HepG2 (cell line): ENCODE measurements around the gene NUP62. TPM values are rescaled to one million over a fixed set of nuclear protein-coding genes. Genes with fewer than 3 reads are reported as not detected.

Experiments used
- CREM ChIP-seq, 2 experiments: sonication (generic) in 1 of 2; formaldehyde crosslinking in 1 of 2; IDR thresholded peaks; 2 replicates each; pipeline versions ENCODE4 v1.4.0 to v1.6.1; 2016 to 2020; ENCODE audit warnings: antibody characterized with exemption in 1 of 2, mild to moderate bottlenecking in 1 of 2, missing genetic modification reagents in 1 of 2
- DNMT3B ChIP-seq: conservative IDR thresholded peaks from 2 replicates; pipeline ENCODE4 v1.6.1; 2016; ENCODE audit warnings: missing biosample characterization, control low read depth
- ELF4 ChIP-seq: sonication (generic); formaldehyde crosslinking; IDR thresholded peaks from 2 replicates; pipeline ENCODE4 v1.5.0; 2020; ENCODE audit warnings: missing genetic modification reagents, mild to moderate bottlenecking, moderate library complexity, borderline replicate concordance
- FOSL2 ChIP-seq: sonication (generic); formaldehyde crosslinking; IDR thresholded peaks from 2 replicates; pipeline ENCODE4 v1.4.0; 2020; ENCODE audit warnings: missing genetic modification reagents
- MTF1 ChIP-seq: sonication (generic); formaldehyde crosslinking; IDR thresholded peaks from 2 replicates; pipeline ENCODE4 v1.5.0; 2020; ENCODE audit warnings: missing genetic modification reagents
- SOX13 ChIP-seq, 3 experiments: fragments of 450-650 bp in 1 of 3; sonication (generic) in 1 of 3; formaldehyde crosslinking in 1 of 3; IDR thresholded peaks in 2 of 3; conservative IDR thresholded peaks in 1 of 3; 2 replicates each; pipeline versions ENCODE4 v1.5.0 to v1.6.1; 2016 to 2020; ENCODE audit warnings: antibody characterized with exemption in 1 of 3, mild to moderate bottlenecking in 1 of 3, missing compliant biosample characterization in 1 of 3, missing genetic modification reagents in 1 of 3, moderate library complexity in 1 of 3
- STAT5B ChIP-seq: sonication (generic); formaldehyde crosslinking; IDR thresholded peaks from 2 replicates; pipeline ENCODE4 v1.4.0; 2020; ENCODE audit warnings: missing genetic modification reagents
- ZBTB8A ChIP-seq: sonication (generic); formaldehyde crosslinking; IDR thresholded peaks from 2 replicates; pipeline ENCODE4 v1.4.0; 2020; ENCODE audit warnings: mild to moderate bottlenecking, low read depth, missing genetic modification reagents, borderline replicate concordance
- ZMYM4 ChIP-seq: sonication (generic); formaldehyde crosslinking; IDR thresholded peaks from 2 replicates; pipeline ENCODE4 v1.8.1; 2023; ENCODE audit warnings: mild to moderate bottlenecking, missing genetic modification reagents
- ZNF101 ChIP-seq: sonication (generic); formaldehyde crosslinking; IDR thresholded peaks from 2 replicates; pipeline ENCODE4 v1.4.0; 2020; ENCODE audit warnings: mild to moderate bottlenecking, low read depth, missing genetic modification reagents, borderline replicate concordance
- ZNF143 ChIP-seq: sonication (generic); formaldehyde crosslinking; IDR thresholded peaks from 2 replicates; pipeline ENCODE4 v1.4.0; 2020; ENCODE audit warnings: missing genetic modification reagents
- ZNF530 ChIP-seq: sonication (generic); formaldehyde crosslinking; IDR thresholded peaks from 2 replicates; pipeline ENCODE4 v1.5.0; 2020; ENCODE audit warnings: low read depth, mild to moderate bottlenecking, missing genetic modification reagents
- ZNF670 ChIP-seq: sonication (generic); formaldehyde crosslinking; IDR thresholded peaks from 2 replicates; pipeline ENCODE4 v1.8.0; 2022; ENCODE audit warnings: mild to moderate bottlenecking, missing genetic modification reagents, borderline replicate concordance
- ZNF709 ChIP-seq: sonication (generic); formaldehyde crosslinking; IDR thresholded peaks from 2 replicates; pipeline ENCODE4 v1.5.0; 2020; ENCODE audit warnings: mild to moderate bottlenecking, missing genetic modification reagents
- ZNF746 ChIP-seq: sonication (generic); formaldehyde crosslinking; IDR thresholded peaks from 2 replicates; pipeline ENCODE4 v1.8.0; 2022; ENCODE audit warnings: mild to moderate bottlenecking, missing genetic modification reagents
- polyA plus RNA-seq, 8 experiments: library from polyadenylated mRNA; depleted of rRNA in 3 of 8; stranded (reverse) in 7 of 8; unstranded in 1 of 8; fragments of >200 nt; fragmentation: Illumina TruSeq in 4 of 8; extraction: Trizol in 4 of 8; gene quantifications; 2 replicates each; pipeline versions ENCODE4 v1.2.1 to v1.2.3, GENCODE V29; 2011 to 2016; ENCODE audit warnings: low read depth in 4 of 8, missing spikeins in 1 of 8, mixed read lengths in 1 of 8; ENCODE audit not compliant: insufficient read depth in 1 of 8
- total RNA-seq, 5 experiments: library from RNA; depleted of rRNA; stranded (reverse); fragments of >200 nt; fragmentation: Illumina TruSeq; extraction: Trizol; gene quantifications; 2 replicates each; pipeline ENCODE4 v1.2.3, GENCODE V29; 2016; ENCODE audit warnings: low read depth in 1 of 5
- TF ChIP-seq, protein P1 (sequence below), 2 experiments: sonication (generic) in 1 of 2; formaldehyde crosslinking in 1 of 2; IDR thresholded peaks; 2 replicates each; pipeline versions ENCODE4 v1.5.1 to v1.6.1; 2011 to 2020; ENCODE audit warnings: borderline replicate concordance in 1 of 2, low read depth in 1 of 2, low read length in 1 of 2, mild to moderate bottlenecking in 1 of 2, missing genetic modification reagents in 1 of 2, moderate library complexity in 1 of 2
- TF ChIP-seq, protein P2 (sequence below): sonication (generic); formaldehyde crosslinking; IDR thresholded peaks from 2 replicates; pipeline ENCODE4 v1.4.0; 2020; ENCODE audit warnings: mild to moderate bottlenecking, missing genetic modification reagents
- TF ChIP-seq, protein P3 (sequence below): IDR thresholded peaks from 2 replicates; pipeline ENCODE4 v1.6.1; 2016; ENCODE audit warnings: low read depth
- TF ChIP-seq, protein P4 (sequence below): sonication (generic); formaldehyde crosslinking; IDR thresholded peaks from 2 replicates; pipeline ENCODE4 v1.5.0; 2020; ENCODE audit warnings: missing genetic modification reagents

The NUP62 gene
- total and polyA plus RNA-seq, 2 of the 13 experiments (the other 11 are each of a cell fraction or from before 2014, with no cell fraction given) = 16.5 to 41.5 TPM

DNA sequence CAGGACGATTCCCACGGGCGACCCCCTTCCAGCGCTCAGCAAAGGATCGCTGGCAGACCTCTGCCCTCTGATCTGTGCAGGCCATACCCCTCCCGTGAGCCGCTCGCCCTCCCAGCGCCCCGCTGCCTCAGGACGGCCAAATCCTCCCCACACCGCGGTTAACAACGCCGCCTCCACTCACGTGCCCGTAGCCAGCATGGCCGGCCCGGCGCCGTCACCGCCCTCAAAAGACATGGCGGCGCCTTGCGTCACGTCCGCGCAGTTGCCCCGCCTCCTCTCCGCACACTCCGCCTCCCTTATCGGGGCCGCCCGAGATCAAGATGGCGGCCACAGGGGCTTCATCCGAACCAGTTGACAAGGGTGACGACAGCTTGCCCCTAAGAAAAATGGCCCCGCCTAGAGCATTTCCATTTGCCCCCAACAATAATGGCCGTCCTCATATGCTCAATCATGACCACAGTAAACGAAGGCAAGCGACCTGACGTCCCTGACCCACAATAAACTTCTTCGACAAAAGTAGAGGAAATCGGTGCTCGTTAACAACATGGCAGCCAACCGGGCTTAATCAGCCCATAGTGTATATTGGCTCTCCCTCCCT, 52.8 kb downstream of the NUP62 start (continued):
- TF ChIP-seq, protein P1, sequence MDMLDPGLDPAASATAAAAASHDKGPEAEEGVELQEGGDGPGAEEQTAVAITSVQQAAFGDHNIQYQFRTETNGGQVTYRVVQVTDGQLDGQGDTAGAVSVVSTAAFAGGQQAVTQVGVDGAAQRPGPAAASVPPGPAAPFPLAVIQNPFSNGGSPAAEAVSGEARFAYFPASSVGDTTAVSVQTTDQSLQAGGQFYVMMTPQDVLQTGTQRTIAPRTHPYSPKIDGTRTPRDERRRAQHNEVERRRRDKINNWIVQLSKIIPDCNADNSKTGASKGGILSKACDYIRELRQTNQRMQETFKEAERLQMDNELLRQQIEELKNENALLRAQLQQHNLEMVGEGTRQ (IDR thresholded peaks at IDR 0.05; ENCODE audit: low read depth, low read length) = no peak
- TF ChIP-seq, protein P1 (CRISPR knock-in tag; IDR thresholded peaks at IDR 0.05; ENCODE audit: borderline replicate concordance) = peak; percentile 35; the same call in 1 of the 2 replicates
- no peak for TF ChIP-seq MTF1 (CRISPR knock-in tag)
- peak; percentile 53; the same call in 1 of the 2 replicates for TF ChIP-seq ZNF143 (CRISPR knock-in tag)
- no peak; the same call in 1 of the 2 replicates for TF ChIP-seq STAT5B (CRISPR knock-in tag)
- TF ChIP-seq, protein P2, sequence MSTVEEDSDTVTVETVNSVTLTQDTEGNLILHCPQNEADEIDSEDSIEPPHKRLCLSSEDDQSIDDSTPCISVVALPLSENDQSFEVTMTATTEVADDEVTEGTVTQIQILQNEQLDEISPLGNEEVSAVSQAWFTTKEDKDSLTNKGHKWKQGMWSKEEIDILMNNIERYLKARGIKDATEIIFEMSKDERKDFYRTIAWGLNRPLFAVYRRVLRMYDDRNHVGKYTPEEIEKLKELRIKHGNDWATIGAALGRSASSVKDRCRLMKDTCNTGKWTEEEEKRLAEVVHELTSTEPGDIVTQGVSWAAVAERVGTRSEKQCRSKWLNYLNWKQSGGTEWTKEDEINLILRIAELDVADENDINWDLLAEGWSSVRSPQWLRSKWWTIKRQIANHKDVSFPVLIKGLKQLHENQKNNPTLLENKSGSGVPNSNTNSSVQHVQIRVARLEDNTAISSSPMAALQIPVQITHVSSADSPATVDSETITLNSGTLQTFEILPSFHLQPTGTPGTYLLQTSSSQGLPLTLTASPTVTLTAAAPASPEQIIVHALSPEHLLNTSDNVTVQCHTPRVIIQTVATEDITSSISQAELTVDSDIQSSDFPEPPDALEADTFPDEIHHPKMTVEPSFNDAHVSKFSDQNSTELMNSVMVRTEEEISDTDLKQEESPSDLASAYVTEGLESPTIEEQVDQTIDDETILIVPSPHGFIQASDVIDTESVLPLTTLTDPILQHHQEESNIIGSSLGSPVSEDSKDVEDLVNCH (CRISPR knock-in tag) = no peak
- peak; percentile 91 for TF ChIP-seq CREM (IDR thresholded peaks at IDR 0.05)
- no peak for TF ChIP-seq CREM (CRISPR knock-in tag; IDR thresholded peaks at IDR 0.05)
- 0 out of 2 replicates have a peak, but pooled peaks have one; percentile 23 for TF ChIP-seq DNMT3B (CRISPR knock-in tag)
- TF ChIP-seq ZMYM4 (CRISPR knock-in tag) = peak; percentile 43; the same call in 1 of the 2 replicates
- TF ChIP-seq, protein P3, sequence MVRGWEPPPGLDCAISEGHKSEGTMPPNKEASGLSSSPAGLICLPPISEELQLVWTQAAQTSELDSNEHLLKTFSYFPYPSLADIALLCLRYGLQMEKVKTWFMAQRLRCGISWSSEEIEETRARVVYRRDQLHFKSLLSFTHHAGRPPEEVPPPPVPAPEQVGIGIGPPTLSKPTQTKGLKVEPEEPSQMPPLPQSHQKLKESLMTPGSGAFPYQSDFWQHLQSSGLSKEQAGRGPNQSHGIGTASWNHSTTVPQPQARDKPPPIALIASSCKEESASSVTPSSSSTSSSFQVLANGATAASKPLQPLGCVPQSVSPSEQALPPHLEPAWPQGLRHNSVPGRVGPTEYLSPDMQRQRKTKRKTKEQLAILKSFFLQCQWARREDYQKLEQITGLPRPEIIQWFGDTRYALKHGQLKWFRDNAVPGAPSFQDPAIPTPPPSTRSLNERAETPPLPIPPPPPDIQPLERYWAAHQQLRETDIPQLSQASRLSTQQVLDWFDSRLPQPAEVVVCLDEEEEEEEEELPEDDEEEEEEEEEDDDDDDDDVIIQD (CRISPR knock-in tag) = no peak
- TF ChIP-seq ZBTB8A (CRISPR knock-in tag) = peak; percentile 94; the same call in 1 of the 2 replicates
- TF ChIP-seq ZNF530 (CRISPR knock-in tag) = no peak
- no peak for TF ChIP-seq ZNF670 (CRISPR knock-in tag)
- TF ChIP-seq ZNF746 = 0 out of 2 replicates have a peak, but pooled peaks have one; percentile 11
- 0 out of 2 replicates have a peak, but pooled peaks have one; percentile 19 for TF ChIP-seq ZNF101 (CRISPR knock-in tag)
- TF ChIP-seq ZNF709 (CRISPR knock-in tag) = peak; percentile 26; the same call in 1 of the 2 replicates
- TF ChIP-seq ELF4 (CRISPR knock-in tag) = no peak
- TF ChIP-seq, protein P4, sequence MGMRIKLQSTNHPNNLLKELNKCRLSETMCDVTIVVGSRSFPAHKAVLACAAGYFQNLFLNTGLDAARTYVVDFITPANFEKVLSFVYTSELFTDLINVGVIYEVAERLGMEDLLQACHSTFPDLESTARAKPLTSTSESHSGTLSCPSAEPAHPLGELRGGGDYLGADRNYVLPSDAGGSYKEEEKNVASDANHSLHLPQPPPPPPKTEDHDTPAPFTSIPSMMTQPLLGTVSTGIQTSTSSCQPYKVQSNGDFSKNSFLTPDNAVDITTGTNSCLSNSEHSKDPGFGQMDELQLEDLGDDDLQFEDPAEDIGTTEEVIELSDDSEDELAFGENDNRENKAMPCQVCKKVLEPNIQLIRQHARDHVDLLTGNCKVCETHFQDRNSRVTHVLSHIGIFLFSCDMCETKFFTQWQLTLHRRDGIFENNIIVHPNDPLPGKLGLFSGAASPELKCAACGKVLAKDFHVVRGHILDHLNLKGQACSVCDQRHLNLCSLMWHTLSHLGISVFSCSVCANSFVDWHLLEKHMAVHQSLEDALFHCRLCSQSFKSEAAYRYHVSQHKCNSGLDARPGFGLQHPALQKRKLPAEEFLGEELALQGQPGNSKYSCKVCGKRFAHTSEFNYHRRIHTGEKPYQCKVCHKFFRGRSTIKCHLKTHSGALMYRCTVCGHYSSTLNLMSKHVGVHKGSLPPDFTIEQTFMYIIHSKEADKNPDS = peak; percentile 47; the same call in 1 of the 2 replicates
- TF ChIP-seq SOX13 (IDR thresholded peaks at IDR 0.05) = no peak
- TF ChIP-seq SOX13 (CRISPR knock-in tag; conservative IDR thresholded peaks at IDR 0.05 in 1 of 2, IDR thresholded peaks at IDR 0.05 in 1 of 2) = 0 out of 4 replicates have a peak, but pooled peaks of 1 of the 2 experiments have one; percentile 19
- peak; percentile 48; the same call in 1 of the 2 replicates for TF ChIP-seq FOSL2 (CRISPR knock-in tag)
